Activated CD8-positive, alpha-beta memory T cell treated with anti-CD3 and anti-CD28 coated beads, Interleukin-2, amount 50 U/mL, for 24 hours (primary cell): ENCODE data around the gene UBXN11.
"Not testable (repeated sequence)": the region's sequence is repeated elsewhere in the genome, so short reads cannot be mapped to it uniquely, and the experiment has no call there.

Source experiments
- DNase-seq: peaks from one replicate; pipeline ENCODE4 v3.0.0-alpha.2; 2020; ENCODE audit errors: extremely low read depth

UBXN11 gene

DNA sequence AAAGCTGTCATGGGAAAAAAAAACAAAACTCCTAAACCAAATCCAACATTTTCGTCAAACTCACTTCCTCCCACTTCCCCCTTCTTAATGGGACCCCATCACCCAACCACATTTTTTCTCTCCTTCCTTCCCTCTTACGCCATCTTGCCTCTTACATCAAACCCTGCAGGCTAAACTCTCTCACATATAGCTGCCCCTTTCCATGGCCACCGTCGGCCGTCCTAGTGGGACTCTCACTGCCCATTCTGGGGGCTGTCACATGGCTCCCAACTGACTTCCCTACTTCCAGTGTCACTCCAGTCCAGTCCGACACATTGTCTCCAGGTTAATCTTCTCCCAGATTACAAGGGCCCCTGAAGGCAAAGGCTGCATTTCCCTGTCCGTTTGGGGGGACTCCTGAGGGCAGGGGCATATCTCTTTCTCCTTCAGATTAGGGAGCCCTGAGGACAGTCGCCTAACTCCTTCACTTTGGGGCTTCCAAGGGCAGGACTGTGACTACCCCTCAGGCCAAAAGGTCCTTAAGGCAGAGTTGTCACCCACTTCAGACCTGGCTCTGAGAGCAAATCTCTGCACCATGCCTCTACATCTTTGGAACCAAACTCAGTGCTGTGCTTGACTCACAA lies 658 bp downstream of the UBXN11 start:
- no peak for DNase-seq

GRCh38 chr1:26302733-26303405 lies 3.6 kb downstream of the UBXN11 start:
- DNase-seq: no peak

- DNase-seq: no peak
Observed at GRCh38 chr1:26300578-26301275, 5.7 kb downstream of the UBXN11 start.

- DNase-seq: no peak
Observed at GRCh38 chr1:26297791-26298124, 8.7 kb downstream of the UBXN11 start.

DNA sequence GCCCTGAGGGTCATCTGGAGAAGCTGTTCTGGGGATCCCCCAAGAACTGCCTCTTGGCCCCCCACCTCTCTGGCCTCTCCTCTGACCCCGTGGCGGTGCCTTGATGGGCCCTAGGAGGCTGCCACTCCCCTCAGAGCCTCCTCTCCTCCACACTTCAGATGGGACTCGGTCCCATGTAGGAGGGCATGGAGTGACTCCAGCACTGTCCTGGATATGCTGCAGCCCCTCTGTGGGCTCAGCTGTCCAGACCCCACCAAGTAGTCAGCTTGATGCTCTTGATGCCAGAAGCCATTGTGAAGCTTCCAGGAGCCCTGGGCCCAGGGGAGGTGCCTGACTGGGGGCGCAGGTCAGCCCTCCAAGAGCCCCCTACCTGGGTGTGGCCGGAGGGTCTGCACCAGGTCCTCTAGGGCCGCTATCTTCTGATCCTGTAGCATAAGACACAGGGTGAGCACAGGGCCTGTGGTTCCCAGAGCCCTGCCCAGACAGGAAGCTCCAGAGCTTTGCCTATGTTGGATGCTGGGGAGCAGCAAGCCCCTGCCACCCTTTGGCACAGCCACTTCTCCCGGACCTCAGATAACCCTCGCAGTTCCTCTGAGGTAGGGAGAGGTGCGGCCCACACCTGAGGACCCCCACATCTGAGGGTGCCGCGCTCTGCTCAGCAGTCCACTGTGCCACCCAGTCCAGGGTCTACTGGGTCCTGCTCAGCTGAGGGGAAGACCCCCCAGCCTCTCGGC lies 9.2 kb downstream of the UBXN11 start:
- DNase-seq: no peak

DNA sequence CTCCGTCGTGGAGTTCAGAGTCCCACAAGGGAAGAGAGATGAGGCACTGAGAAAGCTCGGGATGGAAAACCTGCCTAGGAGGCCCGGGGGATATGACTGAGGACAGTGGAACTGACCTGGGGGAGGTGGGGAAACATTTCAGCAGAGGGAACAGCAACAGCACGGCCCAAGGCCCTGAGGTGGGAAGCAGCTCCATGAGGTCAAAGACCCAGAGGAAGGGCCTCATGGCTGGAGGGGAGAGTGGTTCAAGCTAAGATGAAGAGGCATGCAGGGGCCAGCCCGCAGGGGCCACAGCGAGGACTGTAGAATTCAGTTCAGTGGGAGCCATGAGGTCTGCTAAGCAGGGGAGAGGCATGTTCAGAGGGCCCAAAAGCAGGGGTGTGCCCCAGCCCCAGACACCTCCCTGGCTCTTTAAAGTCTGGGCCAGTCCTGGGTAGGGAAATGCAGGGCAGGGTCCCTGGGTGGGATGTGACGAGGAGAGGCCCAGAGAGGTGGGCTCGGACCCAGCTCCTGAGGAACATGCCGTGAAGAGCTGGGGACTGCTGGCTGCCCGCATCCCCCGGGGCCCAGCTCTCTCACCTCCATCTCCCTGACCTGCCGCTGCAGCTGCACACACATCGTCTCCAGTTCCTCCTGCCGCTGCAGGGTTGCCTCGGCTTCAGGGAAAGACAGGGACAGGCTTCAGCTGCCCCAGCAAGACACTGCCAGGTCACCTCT lies 9.9 kb downstream of the UBXN11 start:
- DNase-seq: no peak

- DNase-seq: no peak
Observed at GRCh38 chr1:26295194-26296138, 11.0 kb downstream of the UBXN11 start.

DNA sequence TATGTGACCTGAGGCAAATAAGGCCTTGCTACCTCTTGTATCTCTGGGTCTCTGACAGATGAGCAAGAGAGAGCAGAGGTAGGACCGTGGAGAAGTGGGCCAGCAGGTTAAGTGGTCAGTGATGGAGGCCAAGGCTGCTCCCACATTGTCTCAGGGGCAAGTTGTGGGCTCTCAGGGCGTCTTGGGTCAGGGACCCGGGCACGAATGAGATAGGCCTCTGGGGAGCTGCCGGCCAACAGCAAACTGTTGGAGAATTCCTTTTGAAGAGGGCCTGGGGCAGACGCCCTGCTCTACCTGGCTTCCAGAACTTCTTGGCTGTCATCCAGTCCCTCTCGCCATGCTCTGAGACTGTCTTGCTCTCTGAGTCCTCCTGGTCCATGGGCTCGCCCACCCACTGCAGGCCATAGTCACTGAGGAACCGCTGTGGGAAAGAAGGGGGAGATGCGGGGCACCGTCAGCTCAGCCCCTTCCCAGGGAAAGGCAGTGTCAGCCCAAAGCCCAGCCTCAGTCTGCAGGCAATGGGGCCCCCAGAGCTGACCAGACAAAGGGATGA lies 12.4 kb downstream of the UBXN11 start:
- no peak for DNase-seq

DNA sequence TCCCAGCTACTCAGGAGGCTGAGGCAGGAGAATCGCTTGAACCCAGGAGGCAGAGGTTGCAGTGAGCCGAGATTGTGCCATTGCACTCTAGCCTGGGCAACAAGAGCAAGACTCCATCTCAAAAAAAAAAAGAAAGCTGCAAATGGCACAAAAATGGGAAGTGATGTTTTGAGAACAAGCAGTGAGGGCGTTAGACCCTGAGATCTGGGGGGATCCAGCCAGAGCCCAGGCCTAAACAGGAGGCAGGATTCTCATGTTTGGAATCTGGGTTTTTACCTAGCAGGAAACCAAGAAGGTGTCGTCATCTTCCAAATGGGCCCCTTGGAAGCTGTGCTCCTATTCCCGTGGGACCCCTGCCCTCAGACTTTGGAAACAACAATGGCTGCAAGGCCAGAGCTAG lies 13.7 kb downstream of the UBXN11 start:
- not testable (repeated sequence) for DNase-seq

DNA sequence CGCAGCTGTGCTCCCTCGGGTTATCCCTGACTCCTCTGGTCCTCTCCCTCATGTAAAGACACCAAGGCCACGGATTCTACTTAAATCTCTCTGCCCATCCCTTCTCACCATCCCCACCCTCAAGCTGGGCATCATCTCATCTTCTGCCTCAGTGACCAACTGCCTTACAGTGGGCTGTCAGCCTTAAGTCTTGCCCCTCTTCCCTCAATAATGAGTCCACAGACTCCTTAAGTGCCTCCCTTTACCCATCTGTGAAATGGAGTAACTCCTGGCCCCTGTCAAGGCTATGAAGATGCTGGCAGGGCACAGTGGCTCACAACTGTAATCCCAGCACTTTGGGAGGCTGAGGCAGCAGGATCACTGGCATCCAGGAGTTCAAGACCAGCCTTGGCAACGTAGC lies 14.5 kb downstream of the UBXN11 start:
- DNase-seq: no peak

GRCh38 chr1:26291433-26291832 lies 15.0 kb downstream of the UBXN11 start:
- no peak for DNase-seq

- no peak for DNase-seq
Observed at GRCh38 chr1:26290882-26291261, 15.6 kb downstream of the UBXN11 start.

DNA sequence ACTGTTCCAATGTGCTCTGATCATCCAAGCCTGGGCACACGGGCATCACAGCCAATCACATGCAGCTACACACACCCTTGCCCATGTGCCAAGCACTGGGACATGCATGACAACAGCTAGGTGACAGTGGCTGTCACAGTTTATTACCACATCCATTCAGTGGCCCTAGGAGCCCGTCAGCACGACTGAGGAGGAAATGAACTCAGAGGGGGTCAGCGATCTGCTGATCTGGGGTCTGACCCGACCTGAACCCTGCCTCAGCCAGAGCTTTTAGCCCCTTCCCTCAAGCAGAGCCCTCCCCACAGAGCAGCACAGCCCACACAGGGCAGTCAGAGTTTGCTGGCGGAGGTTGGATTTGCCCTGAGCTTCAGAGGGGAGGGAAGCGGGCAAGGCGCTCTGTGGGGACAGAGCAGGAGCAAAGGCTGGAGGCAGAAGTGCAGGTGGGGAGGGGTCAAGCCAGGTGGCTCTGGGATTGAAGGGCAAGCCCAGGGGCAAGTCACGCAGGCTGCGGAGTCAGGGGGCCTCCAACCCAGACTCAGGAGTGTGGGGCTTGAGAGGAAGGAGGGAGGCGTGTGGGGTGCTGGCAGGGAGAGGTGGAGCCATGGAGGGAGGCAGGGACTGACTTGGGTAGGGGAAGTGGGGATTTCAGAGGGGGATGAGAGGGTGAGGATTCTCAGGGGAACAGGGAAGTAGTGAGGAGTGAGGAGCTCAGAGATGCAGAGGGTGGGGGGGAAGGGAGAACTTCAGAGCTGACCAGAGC lies 16.1 kb downstream of the UBXN11 start:
- DNase-seq: no peak

GRCh38 chr1:26289158-26290059 lies 17.0 kb downstream of the UBXN11 start:
- no peak for DNase-seq

DNA sequence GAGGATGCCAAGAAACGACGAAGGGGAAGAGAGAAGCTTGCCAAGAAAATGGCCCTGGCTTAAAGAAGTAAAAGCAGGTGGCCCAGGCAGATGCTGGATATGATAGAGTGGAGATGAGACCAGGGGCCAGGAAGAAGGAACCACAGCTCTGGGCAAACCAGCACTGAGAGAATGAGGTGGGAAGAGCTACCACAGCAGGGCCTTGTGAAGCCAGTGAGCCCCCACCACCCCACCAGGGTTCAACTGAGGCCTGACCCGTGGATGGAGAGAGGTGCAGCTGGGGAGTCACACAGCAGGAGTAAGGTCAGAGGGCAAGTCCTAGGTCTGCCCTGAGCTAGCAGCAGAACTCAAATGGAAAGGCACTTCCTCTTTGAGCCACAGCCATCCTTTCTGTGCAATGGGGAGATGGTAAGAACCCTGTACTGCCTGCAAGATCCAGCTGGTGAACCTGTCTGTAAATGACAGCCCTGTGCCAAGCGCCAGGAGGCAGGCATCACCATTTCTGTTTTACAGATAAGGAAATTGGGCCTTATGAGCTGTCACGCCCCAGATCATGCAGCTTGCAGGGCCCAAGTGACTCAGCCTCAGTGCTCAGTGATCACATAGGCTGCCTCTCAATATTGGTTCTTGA lies 18.0 kb downstream of the UBXN11 start:
- DNase-seq: no peak

- no peak for DNase-seq
Observed at GRCh38 chr1:26287811-26288210, 18.6 kb downstream of the UBXN11 start.

- DNase-seq: no peak
Observed at GRCh38 chr1:26287033-26287711, 19.3 kb downstream of the UBXN11 start.

GRCh38 chr1:26286064-26286416 lies 20.4 kb downstream of the UBXN11 start:
- DNase-seq: no peak
